Central memory CD8-positive, alpha-beta T cell (primary cell): ENCODE measurements around the gene SEC63.
"Not testable (repeated sequence)": the region's sequence is repeated elsewhere in the genome, so short reads cannot be mapped to it uniquely, and the experiment has no call there.

Experiments
- ATAC-seq: fragments of 150-1000 bp; cut with Tn5 transposase; replicated peaks from 2 replicates; pipeline ENCODE4 v1.10.0; 2022; ENCODE audit warnings: mild to moderate bottlenecking, moderate FRiP score, moderate number of reproducible peaks; ENCODE audit not compliant: poor library complexity, severe bottlenecking; ENCODE audit errors: extremely low read depth
- DNase-seq, 2 donors: peaks; one replicate each; pipeline ENCODE4 v3.0.0; 2021; ENCODE audit warnings: low spot score in 2 of 2
- H3K27ac Mint-ChIP-seq: one replicate; pipeline ENCODE4 v1.8.0; 2022; ENCODE audit warnings: low read depth, mild to moderate bottlenecking, moderate library complexity, mixed read lengths
- H3K27me3 Mint-ChIP-seq: one replicate; pipeline ENCODE4 v1.8.0; 2022; ENCODE audit warnings: mixed read lengths
- H3K36me3 Mint-ChIP-seq: one replicate; pipeline ENCODE4 v1.8.0; 2022; ENCODE audit warnings: mild to moderate bottlenecking, moderate library complexity, mixed read lengths; ENCODE audit not compliant: insufficient read depth
- H3K4me1 Mint-ChIP-seq: one replicate; pipeline ENCODE4 v1.8.0; 2022; ENCODE audit warnings: mixed read lengths
- H3K4me3 Mint-ChIP-seq: one replicate; pipeline ENCODE4 v1.8.0; 2022; ENCODE audit warnings: mild to moderate bottlenecking, moderate library complexity, mixed read lengths
- H3K9me3 Mint-ChIP-seq: one replicate; pipeline ENCODE4 v1.8.0; 2022; ENCODE audit warnings: mixed read lengths

SEC63 gene

GRCh38 chr6:107941627-107942026, 16.4 kb downstream of the SEC63 start:
- H3K4me3 Mint-ChIP-seq = no peak overlapping the region
- H3K4me1 Mint-ChIP-seq = peaks cover 51% of the 10 kb centered on the region
- DNase-seq (no peak), ATAC-seq (no peak)
- H3K9me3 Mint-ChIP-seq = no peaks in the 10 kb centered on the region
- no peak overlapping the region for H3K27ac Mint-ChIP-seq
- no peaks in the 10 kb centered on the region for H3K27me3 Mint-ChIP-seq
- H3K36me3 Mint-ChIP-seq = peaks cover 1% of the 10 kb centered on the region

GRCh38 chr6:107941199-107941598, 16.8 kb downstream of the SEC63 start:
- Mint-ChIP-seq H3K4me3 (no peak overlapping the region), H3K4me1 (peaks cover 51% of the 10 kb centered on the region), H3K36me3 (peaks cover 1% of the 10 kb centered on the region), H3K27me3 (no peaks in the 10 kb centered on the region), H3K9me3 (no peaks in the 10 kb centered on the region), H3K27ac (no peak overlapping the region)
- no peak for ATAC-seq
- DNase-seq = no peak

GRCh38 chr6:107936910-107937292, 21.1 kb downstream of the SEC63 start:
- H3K27me3 Mint-ChIP-seq, H3K27ac Mint-ChIP-seq, H3K9me3 Mint-ChIP-seq, DNase-seq, ATAC-seq, H3K4me3 Mint-ChIP-seq, H3K36me3 Mint-ChIP-seq: not testable (repeated sequence)
- H3K4me1 Mint-ChIP-seq = peaks cover 34% of the 10 kb centered on the region

- no peak for ATAC-seq
- Mint-ChIP-seq H3K9me3 (peaks cover 5% of the 10 kb centered on the region), H3K27me3 (no peaks in the 10 kb centered on the region), H3K27ac (no peak overlapping the region), H3K36me3 (peaks cover 1% of the 10 kb centered on the region), H3K4me1 (peaks cover 28% of the 10 kb centered on the region), H3K4me3 (no peak overlapping the region)
- no peak for DNase-seq
Measured at GRCh38 chr6:107936162-107936909, 21.7 kb downstream of the SEC63 start.

- not testable (repeated sequence) for DNase-seq, H3K4me3 Mint-ChIP-seq, ATAC-seq, H3K27me3 Mint-ChIP-seq, H3K9me3 Mint-ChIP-seq, H3K36me3 Mint-ChIP-seq, H3K27ac Mint-ChIP-seq
- peaks cover 12% of the 10 kb centered on the region for H3K4me1 Mint-ChIP-seq
Measured at GRCh38 chr6:107934229-107934628, 23.8 kb downstream of the SEC63 start.

- H3K9me3 Mint-ChIP-seq = peaks cover 5% of the 10 kb centered on the region
Measured at GRCh38 chr6:107932580-107932979, 25.4 kb downstream of the SEC63 start.

GRCh38 chr6:107931894-107932293, 26.1 kb downstream of the SEC63 start:
- peaks cover 5% of the 10 kb centered on the region for H3K9me3 Mint-ChIP-seq
- H3K27me3 Mint-ChIP-seq = no peaks in the 10 kb centered on the region
- no peak overlapping the region for H3K4me3 Mint-ChIP-seq
- H3K4me1 Mint-ChIP-seq = peaks cover 21% of the 10 kb centered on the region
- ATAC-seq = no peak
- H3K36me3 Mint-ChIP-seq = peaks cover 6% of the 10 kb centered on the region
- DNase-seq = no peak
- no peak overlapping the region for H3K27ac Mint-ChIP-seq

More at GRCh38 chr6:107932580-107932979, 25.4 kb downstream of the SEC63 start:
- no peaks in the 10 kb centered on the region for H3K27me3 Mint-ChIP-seq
- DNase-seq = no peak
- H3K36me3 Mint-ChIP-seq = peaks cover 6% of the 10 kb centered on the region
- H3K4me3 Mint-ChIP-seq = no peak overlapping the region
- ATAC-seq = no peak
- H3K27ac Mint-ChIP-seq = no peak overlapping the region
- peaks cover 21% of the 10 kb centered on the region for H3K4me1 Mint-ChIP-seq

GRCh38 chr6:107928984-107929383, 29.0 kb downstream of the SEC63 start:
- peaks cover 6% of the 10 kb centered on the region for H3K36me3 Mint-ChIP-seq
- no peak for DNase-seq
- no peak overlapping the region for H3K4me3 Mint-ChIP-seq
- H3K27ac Mint-ChIP-seq = no peak overlapping the region
- no peaks in the 10 kb centered on the region for H3K27me3 Mint-ChIP-seq
- H3K4me1 Mint-ChIP-seq = peaks cover 21% of the 10 kb centered on the region
- no peak for ATAC-seq
- H3K9me3 Mint-ChIP-seq = peaks cover 5% of the 10 kb centered on the region

- Mint-ChIP-seq H3K4me1 (peaks cover 10% of the 10 kb centered on the region), H3K36me3 (peaks cover 13% of the 10 kb centered on the region)
- not testable (repeated sequence) for H3K9me3 Mint-ChIP-seq, H3K4me3 Mint-ChIP-seq, DNase-seq, H3K27me3 Mint-ChIP-seq, H3K27ac Mint-ChIP-seq, ATAC-seq
Measured at GRCh38 chr6:107926697-107927544, 31.1 kb downstream of the SEC63 start.

- ATAC-seq (no peak), DNase-seq (no peak)
- H3K36me3 Mint-ChIP-seq = peaks cover 43% of the 10 kb centered on the region
Measured at GRCh38 chr6:107917451-107918375, 40.3 kb downstream of the SEC63 start.

GRCh38 chr6:107916961-107917360, 41.0 kb downstream of the SEC63 start:
- not testable (repeated sequence) for ATAC-seq, H3K9me3 Mint-ChIP-seq, H3K4me3 Mint-ChIP-seq, DNase-seq, H3K27me3 Mint-ChIP-seq
- Mint-ChIP-seq H3K27ac (peak overlapping the region; percentile 39), H3K36me3 (peaks cover 44% of the 10 kb centered on the region), H3K4me1 (peaks cover 11% of the 10 kb centered on the region)

More at GRCh38 chr6:107917451-107918375, 40.3 kb downstream of the SEC63 start:
- H3K27ac Mint-ChIP-seq = no peak overlapping the region
- no peaks in the 10 kb centered on the region for H3K9me3 Mint-ChIP-seq
- no peaks in the 10 kb centered on the region for H3K27me3 Mint-ChIP-seq
- peaks cover 11% of the 10 kb centered on the region for H3K4me1 Mint-ChIP-seq
- H3K4me3 Mint-ChIP-seq = no peak overlapping the region

- peaks cover 43% of the 10 kb centered on the region for H3K36me3 Mint-ChIP-seq
- ATAC-seq (no peak), DNase-seq (no peak)
- no peaks in the 10 kb centered on the region for H3K27me3 Mint-ChIP-seq
- peaks cover 2% of the 10 kb centered on the region for H3K4me1 Mint-ChIP-seq
- H3K9me3 Mint-ChIP-seq = no peaks in the 10 kb centered on the region
- H3K4me3 Mint-ChIP-seq = no peak overlapping the region
- peak overlapping the region; percentile 32 for H3K27ac Mint-ChIP-seq
Measured at GRCh38 chr6:107911692-107912091, 46.3 kb downstream of the SEC63 start.
